B cell (primary cell): ENCODE data around the gene RENBP. TPM values are rescaled to one million over a fixed set of nuclear protein-coding genes. Genes with fewer than 3 reads are reported as not detected.

Experiments
- ATAC-seq: fragments of 200-7000 bp; cut with Tn5 transposase; one replicate; pipeline ENCODE4 v1.10.0; 2021; ENCODE audit warnings: low read depth, mild to moderate bottlenecking, moderate number of reproducible peaks, moderate library complexity
- CTCF ChIA-PET: fragments of 350-600 bp; sonication (Branson Sonifier 250); formaldehyde crosslinking; loops from one replicate; lab custom pipeline; 2021; ENCODE audit warnings: antibody characterized with exemption, inconsistent platforms; lab: Charles Lee
- POLR2A ChIA-PET: fragments of 350-600 bp; sonication (Branson Sonifier 250); formaldehyde crosslinking; loops from one replicate; lab custom pipeline; 2021; ENCODE audit warnings: antibody characterized with exemption; lab: Charles Lee
- DNase-seq: peaks from one replicate; pipeline ENCODE4 v3.0.0; 2013
- H2AFZ ChIP-seq: 2 replicates; pipeline ENCODE4 v1.6.1; 2012; ENCODE audit warnings: mild to moderate bottlenecking, low read depth, low read length; ENCODE audit not compliant: insufficient read depth, poor library complexity, severe bottlenecking
- H3K27ac ChIP-seq, 2 donors: 1 replicate in 1 of 2; 2 replicates in 1 of 2; pipeline ENCODE4 v1.5.1; 2012 to 2013; ENCODE audit warnings: low read length in 2 of 2, mild to moderate bottlenecking in 2 of 2, moderate library complexity in 1 of 2
- H3K27me3 ChIP-seq, 4 experiments: fragments of 200-600 bp in 1 of 4; sonication (generic) in 1 of 4; replicated peaks in 1 of 4; 1 replicate in 2 of 4; 2 replicates in 2 of 4; pipeline versions ENCODE4 v1.6.1 to v1.7.0; 2013 to 2016; ENCODE audit warnings: low read length in 3 of 4, mild to moderate bottlenecking in 2 of 4, mixed read lengths in 1 of 4, moderate library complexity in 1 of 4; ENCODE audit not compliant: insufficient read depth in 4 of 4, control insufficient read depth in 3 of 4; ENCODE audit errors: control extremely low read depth in 1 of 4
- H3K36me3 ChIP-seq, 2 experiments: replicated peaks in 1 of 2; 1 replicate in 1 of 2; 2 replicates in 1 of 2; pipeline versions ENCODE4 v1.6.1 to v1.7.1; 2013; ENCODE audit warnings: low read length in 1 of 2; ENCODE audit not compliant: insufficient read depth in 2 of 2, control insufficient read depth in 1 of 2; ENCODE audit errors: control extremely low read depth in 1 of 2, extremely low read depth in 1 of 2
- H3K4me1 ChIP-seq, 2 donors: fragments of 200-600 bp in 1 of 2; sonication (generic) in 1 of 2; 1 replicate in 1 of 2; 2 replicates in 1 of 2; pipeline versions ENCODE4 v1.5.1 to v1.6.1; 2013 to 2017; ENCODE audit warnings: low read length in 2 of 2; ENCODE audit not compliant: control insufficient read depth in 2 of 2, insufficient read depth in 2 of 2
- H3K4me2 ChIP-seq: replicated peaks from 2 replicates; pipeline ENCODE3; 2012; ENCODE audit warnings: mild to moderate bottlenecking, low read depth, low read length; ENCODE audit not compliant: poor library complexity, severe bottlenecking
- H3K4me3 ChIP-seq, 5 experiments: fragments of 200-600 bp in 1 of 5; sonication (generic) in 1 of 5; 1 replicate in 3 of 5; 2 replicates in 2 of 5; pipeline versions ENCODE4 v1.5.1 to v1.7.0; 2011 to 2016; ENCODE audit warnings: low read length in 4 of 5, mild to moderate bottlenecking in 4 of 5, low read depth in 2 of 5, control low read depth in 1 of 5, moderate library complexity in 1 of 5; ENCODE audit not compliant: insufficient read depth in 1 of 5; ENCODE audit errors: control extremely low read depth in 1 of 5, extremely low read depth in 1 of 5
- H3K79me2 ChIP-seq: fragments of 200-600 bp; sonication (generic); one replicate; pipeline ENCODE4 v1.6.0; 2016; ENCODE audit warnings: low read length; ENCODE audit not compliant: control insufficient read depth, insufficient read depth
- H3K9ac ChIP-seq: fragments of 200-600 bp; sonication (generic); 2 replicates; pipeline ENCODE4 v1.6.1; 2017; ENCODE audit warnings: mild to moderate bottlenecking, low read length, moderate library complexity
- H3K9me3 ChIP-seq, 3 donors: one replicate each; pipeline versions ENCODE4 v1.6.1 to v1.7.1; 2013; ENCODE audit warnings: low read length in 2 of 3; ENCODE audit not compliant: control insufficient read depth in 2 of 3, insufficient read depth in 1 of 3; ENCODE audit errors: control extremely low read depth in 1 of 3
- H4K20me1 ChIP-seq: 2 replicates; pipeline ENCODE4 v1.6.0; 2012; ENCODE audit warnings: mild to moderate bottlenecking, low read length; ENCODE audit not compliant: insufficient read depth, control insufficient read depth, poor library complexity, severe bottlenecking
- H3K27ac Mint-ChIP-seq: one replicate; pipeline ENCODE4 v1.8.0; 2021; ENCODE audit warnings: mixed read lengths
- H3K27me3 Mint-ChIP-seq: one replicate; pipeline ENCODE4 v1.8.0; 2021; ENCODE audit warnings: mixed read lengths
- H3K4me1 Mint-ChIP-seq: one replicate; pipeline ENCODE4 v1.8.0; 2021; ENCODE audit warnings: mixed read lengths
- H3K4me3 Mint-ChIP-seq: one replicate; pipeline ENCODE4 v1.8.0; 2021; ENCODE audit warnings: mixed read lengths
- H3K9me3 Mint-ChIP-seq: one replicate; pipeline ENCODE4 v1.8.0; 2022; ENCODE audit warnings: mixed read lengths; ENCODE audit not compliant: insufficient read depth
- EZH2 ChIP-seq: IDR thresholded peaks from 2 replicates; pipeline ENCODE4 v1.6.1; 2012; ENCODE audit warnings: borderline replicate concordance, low read depth, mild to moderate bottlenecking, moderate library complexity, low read length; ENCODE audit not compliant: insufficient read depth, poor library complexity, severe bottlenecking
- WGBS: methylation state at CpG from one replicate; pipeline ENCODE4 v1.1.5; 2013; ENCODE audit warnings: missing lambda C conversion rate; ENCODE audit not compliant: insufficient coverage; 5-methylcytosine and 5-hydroxymethylcytosine counted together
- intact Hi-C: fragments of 100-400 bp; cut with micrococcal nuclease; formaldehyde crosslinking; loops from one replicate; pipeline ENCODE4 v1.10.0; 2022
- polyA plus RNA-seq: library from polyadenylated mRNA; depleted of rRNA; stranded (reverse); fragments of >200 nt; gene quantifications from 2 replicates; pipeline ENCODE4 v1.2.3, GENCODE V29; 2012
- total RNA-seq, 2 donors: library from RNA; stranded (reverse); fragments of 120-200 nt in 1 of 2; gene quantifications; 1 replicate in 1 of 2; 2 replicates in 1 of 2; pipeline versions ENCODE4 v1.2.3 to v1.2.4, GENCODE V29; 2013 to 2022
- TF ChIP-seq, protein P1 (sequence below): fragments of 200-600 bp; IDR thresholded peaks from one replicate; pipeline ENCODE4 v1.8.0; 2022; ENCODE audit warnings: antibody characterized with exemption, mild to moderate bottlenecking

Gene RENBP
- total and polyA plus RNA-seq, 2 donors (not counting 1 experiment from before 2014, with no cell fraction given): 30.6 to 39.2 TPM

DNA sequence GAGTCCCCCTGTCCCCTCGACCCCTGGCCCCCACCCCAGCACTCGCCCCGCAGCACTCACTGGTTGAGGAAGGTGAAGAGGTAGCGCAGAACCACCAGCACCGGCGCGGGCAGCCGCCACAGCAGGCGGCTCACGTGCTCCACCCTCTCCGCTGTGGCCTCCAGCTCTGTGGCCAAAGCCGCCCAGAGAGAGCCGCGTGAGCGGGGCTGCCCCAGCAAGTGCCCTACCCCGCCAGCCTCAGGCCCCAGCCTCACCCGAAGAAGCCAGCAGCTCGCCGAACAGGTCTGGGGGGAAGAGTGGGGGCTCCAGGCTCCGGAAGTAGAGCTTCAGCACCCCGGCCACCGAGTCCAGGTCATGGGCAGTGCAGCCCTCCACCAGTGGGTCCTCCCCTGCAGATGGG, 34.0 kb downstream of the RENBP start:
- no peaks in the 10 kb centered on the region for H3K27me3 ChIP-seq
- H3K4me1 Mint-ChIP-seq: peaks cover 5% of the 10 kb centered on the region
- CTCF ChIA-PET: interaction anchor here (1.5 kb wide), 1 partner anchor 14 kb away, joined by 5 read pairs; no protein-coding TSS in a partner anchor
- peaks cover 41% of the 10 kb centered on the region for H4K20me1 ChIP-seq
- H3K27ac Mint-ChIP-seq: no peak overlapping the region
- H3K9ac ChIP-seq: no peak overlapping the region
- POLR2A ChIA-PET: interaction anchor here (0.6 to 0.7 kb wide), 2 partner anchors 7 to 132 kb away, joined by 4 to 5 read pairs; no protein-coding TSS in a partner anchor
- over 99% methylated on average over 14 of the region's 22 CpGs for WGBS
- ATAC-seq (no peak), DNase-seq (no peak)
- no peak overlapping the region for H3K4me2 ChIP-seq
- intact Hi-C loops: no loop called here
- H2AFZ ChIP-seq: no peak overlapping the region
- H3K9me3 ChIP-seq: no peaks in the 10 kb centered on the region
- H3K27ac ChIP-seq: no peak overlapping the region
- no peaks in the 10 kb centered on the region for H3K9me3 Mint-ChIP-seq
- no peaks in the 10 kb centered on the region for H3K27me3 Mint-ChIP-seq
- H3K4me3 Mint-ChIP-seq: no peak overlapping the region
- H3K36me3 ChIP-seq: peaks cover 0 to 43% of the 10 kb centered on the region in 2 experiments
- H3K79me2 ChIP-seq: no peaks in the 10 kb centered on the region
- TF ChIP-seq, protein P1, sequence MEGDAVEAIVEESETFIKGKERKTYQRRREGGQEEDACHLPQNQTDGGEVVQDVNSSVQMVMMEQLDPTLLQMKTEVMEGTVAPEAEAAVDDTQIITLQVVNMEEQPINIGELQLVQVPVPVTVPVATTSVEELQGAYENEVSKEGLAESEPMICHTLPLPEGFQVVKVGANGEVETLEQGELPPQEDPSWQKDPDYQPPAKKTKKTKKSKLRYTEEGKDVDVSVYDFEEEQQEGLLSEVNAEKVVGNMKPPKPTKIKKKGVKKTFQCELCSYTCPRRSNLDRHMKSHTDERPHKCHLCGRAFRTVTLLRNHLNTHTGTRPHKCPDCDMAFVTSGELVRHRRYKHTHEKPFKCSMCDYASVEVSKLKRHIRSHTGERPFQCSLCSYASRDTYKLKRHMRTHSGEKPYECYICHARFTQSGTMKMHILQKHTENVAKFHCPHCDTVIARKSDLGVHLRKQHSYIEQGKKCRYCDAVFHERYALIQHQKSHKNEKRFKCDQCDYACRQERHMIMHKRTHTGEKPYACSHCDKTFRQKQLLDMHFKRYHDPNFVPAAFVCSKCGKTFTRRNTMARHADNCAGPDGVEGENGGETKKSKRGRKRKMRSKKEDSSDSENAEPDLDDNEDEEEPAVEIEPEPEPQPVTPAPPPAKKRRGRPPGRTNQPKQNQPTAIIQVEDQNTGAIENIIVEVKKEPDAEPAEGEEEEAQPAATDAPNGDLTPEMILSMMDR: no peak
- no peak for TF ChIP-seq EZH2
- H3K4me3 ChIP-seq: no peak overlapping the region
- no peaks in the 10 kb centered on the region for H3K4me1 ChIP-seq

DNA sequence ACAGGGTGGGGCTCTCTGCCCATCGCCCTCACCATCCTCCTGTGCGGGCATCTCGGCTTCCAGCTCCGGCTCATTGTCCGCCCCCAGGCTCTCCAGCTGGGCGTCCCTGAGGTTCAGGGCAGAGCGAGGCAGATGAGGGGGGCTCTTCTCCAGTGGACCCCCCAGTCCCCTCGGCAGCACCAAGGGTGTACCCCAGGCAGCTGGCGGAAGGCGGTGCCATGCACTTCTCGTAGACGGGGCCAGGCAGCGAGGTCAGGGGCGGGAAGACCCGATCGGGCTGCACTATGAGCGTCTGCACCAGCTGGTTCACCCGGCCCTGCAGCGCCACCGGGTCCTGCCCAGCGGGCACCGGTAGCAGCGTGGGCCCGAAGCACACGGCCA, 34.5 kb downstream of the RENBP start:
- Histone ChIP-seq H3K79me2 (no peaks in the 10 kb centered on the region), H3K4me3 (no peak overlapping the region), H2AFZ (no peak overlapping the region), H3K27ac (no peak overlapping the region), H3K36me3 (peaks cover 0 to 43% of the 10 kb centered on the region in 2 experiments), H3K9me3 (no peaks in the 10 kb centered on the region), H3K9ac (no peak overlapping the region), H3K4me2 (no peak overlapping the region), H3K27me3 (no peaks in the 10 kb centered on the region), H3K4me1 (peaks cover under 1% of the 10 kb centered on the region in 2 donors), H4K20me1 (peaks cover 41% of the 10 kb centered on the region)
- DNase-seq (no peak), ATAC-seq (no peak)
- no peak overlapping the region for H3K27ac Mint-ChIP-seq
- no peaks in the 10 kb centered on the region for H3K9me3 Mint-ChIP-seq
- TF ChIP-seq EZH2: no peak
- TF ChIP-seq, protein P1: no peak
- no peaks in the 10 kb centered on the region for H3K27me3 Mint-ChIP-seq
- WGBS: 98% methylated on average over 15 of the region's 25 CpGs
- intact Hi-C loops: no loop called here
- ChIA-PET POLR2A (no interaction called here), CTCF (interaction anchor here (1.5 kb wide), 1 partner anchor 15 kb away, joined by 5 read pairs; no protein-coding TSS in a partner anchor)
- H3K4me1 Mint-ChIP-seq: peaks cover 6% of the 10 kb centered on the region
- no peak overlapping the region for H3K4me3 Mint-ChIP-seq
